PC-9 (cell line): ENCODE data around the gene CMSS1.

ENCODE experiments used
- EZH2 ChIP-seq: fragments of 200-600 bp; sonication (generic); IDR thresholded peaks from 2 replicates; pipeline ENCODE4 v1.8.0; 2017; ENCODE audit warnings: antibody characterized with exemption, low read depth
- TF ChIP-seq, protein P1 (sequence below): fragments of 200-600 bp; sonication (generic); conservative IDR thresholded peaks from 2 replicates; pipeline ENCODE4 v1.6.1; 2017; ENCODE audit warnings: mixed run types, antibody characterized with exemption, mild to moderate bottlenecking, moderate library complexity

DNA sequence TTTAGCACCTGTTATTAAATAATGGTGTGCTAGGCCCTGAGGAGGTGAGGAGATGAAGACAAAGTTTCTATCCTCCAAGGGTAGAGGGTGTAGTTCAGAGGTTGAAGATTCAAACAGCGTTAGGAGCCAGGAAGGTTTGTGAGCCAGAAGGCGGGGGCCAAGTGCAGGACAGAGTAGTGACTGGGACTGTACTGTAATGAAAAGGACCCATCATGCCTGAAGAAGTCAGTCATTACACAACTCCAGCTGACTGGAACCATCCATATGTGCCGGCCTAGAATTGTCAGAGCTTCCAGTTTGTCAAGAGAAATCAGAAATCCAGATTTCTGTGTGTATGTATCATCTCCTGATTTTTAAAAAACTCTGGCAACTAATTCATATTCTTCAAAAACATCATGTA, 241.8 kb downstream of the CMSS1 start:
- TF ChIP-seq, protein P1, sequence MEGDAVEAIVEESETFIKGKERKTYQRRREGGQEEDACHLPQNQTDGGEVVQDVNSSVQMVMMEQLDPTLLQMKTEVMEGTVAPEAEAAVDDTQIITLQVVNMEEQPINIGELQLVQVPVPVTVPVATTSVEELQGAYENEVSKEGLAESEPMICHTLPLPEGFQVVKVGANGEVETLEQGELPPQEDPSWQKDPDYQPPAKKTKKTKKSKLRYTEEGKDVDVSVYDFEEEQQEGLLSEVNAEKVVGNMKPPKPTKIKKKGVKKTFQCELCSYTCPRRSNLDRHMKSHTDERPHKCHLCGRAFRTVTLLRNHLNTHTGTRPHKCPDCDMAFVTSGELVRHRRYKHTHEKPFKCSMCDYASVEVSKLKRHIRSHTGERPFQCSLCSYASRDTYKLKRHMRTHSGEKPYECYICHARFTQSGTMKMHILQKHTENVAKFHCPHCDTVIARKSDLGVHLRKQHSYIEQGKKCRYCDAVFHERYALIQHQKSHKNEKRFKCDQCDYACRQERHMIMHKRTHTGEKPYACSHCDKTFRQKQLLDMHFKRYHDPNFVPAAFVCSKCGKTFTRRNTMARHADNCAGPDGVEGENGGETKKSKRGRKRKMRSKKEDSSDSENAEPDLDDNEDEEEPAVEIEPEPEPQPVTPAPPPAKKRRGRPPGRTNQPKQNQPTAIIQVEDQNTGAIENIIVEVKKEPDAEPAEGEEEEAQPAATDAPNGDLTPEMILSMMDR = no peak
- no peak for TF ChIP-seq EZH2
